Activated T-helper 1 cell treated with Interleukin-2 at 50 U/mL for 16 hours (primary cell): Measurements from ENCODE around the gene CLPTM1L.
"Not testable (repeated sequence)": the region's sequence is repeated elsewhere in the genome, so short reads cannot be mapped to it uniquely, and the experiment has no call there.

ENCODE experiments used
- DNase-seq: peaks from one replicate; pipeline ENCODE4 v3.0.0-alpha.2; 2020; ENCODE audit warnings: low read depth

CLPTM1L gene

DNA sequence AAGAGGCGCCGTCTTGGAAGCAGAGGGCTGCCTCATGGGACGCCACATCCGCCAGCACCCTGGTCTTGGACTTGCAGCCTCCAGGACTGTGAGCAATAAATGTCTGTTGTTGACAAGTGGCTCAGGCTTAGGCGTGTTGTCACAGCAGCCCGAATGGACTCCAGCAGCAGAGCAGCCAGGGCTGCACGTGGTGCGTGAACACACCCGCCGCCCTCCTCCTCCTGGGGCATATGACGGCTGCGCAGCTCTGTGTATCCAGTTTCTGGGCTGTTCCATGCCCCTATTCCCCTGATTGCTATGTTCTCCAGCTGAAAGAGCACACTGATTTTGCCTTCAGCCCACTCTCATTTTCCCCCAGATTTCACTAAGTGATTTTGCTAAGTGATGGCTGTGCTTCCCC is 36.0 kb upstream of the CLPTM1L start:
- no peak for DNase-seq

DNA sequence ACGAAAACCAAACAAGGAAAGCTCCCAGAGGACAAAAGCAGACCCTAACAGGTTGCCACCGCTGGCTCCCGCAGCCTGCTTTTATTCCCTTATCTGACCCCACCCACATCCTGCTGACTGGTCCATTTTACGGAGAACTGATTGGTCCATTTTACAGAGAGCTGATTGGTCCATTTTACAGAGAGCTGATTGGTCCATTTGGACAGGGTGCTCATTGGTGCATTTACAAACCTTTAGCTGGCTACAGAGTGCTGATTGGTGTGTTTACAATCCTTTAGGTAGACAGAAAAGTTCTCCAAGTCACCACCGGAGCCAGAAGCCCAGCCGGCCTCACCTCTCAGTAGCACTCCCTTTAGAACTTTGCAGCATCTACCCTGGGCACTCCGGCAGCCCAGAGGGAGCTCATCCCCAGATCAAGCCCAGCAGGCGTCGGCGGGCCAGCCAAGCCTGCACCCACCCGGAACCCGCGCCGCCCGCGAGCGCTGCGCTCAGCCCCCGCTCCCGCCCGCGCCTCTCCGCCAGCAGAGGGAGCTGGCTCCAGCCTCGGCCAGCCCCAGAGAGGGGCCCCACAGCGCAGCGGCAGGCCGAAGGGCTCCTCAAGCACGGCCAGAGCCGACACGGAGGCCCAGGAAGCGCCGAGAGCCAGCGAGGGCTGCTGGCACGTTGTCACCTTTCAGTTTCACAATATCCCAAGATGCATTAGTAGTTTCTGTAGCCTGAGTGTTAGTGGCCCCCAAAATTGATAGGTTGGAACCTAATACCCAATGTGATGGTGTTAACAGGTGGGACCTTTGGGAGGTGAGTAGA is 35.3 kb upstream of the CLPTM1L start:
- DNase-seq = peak; percentile 40

DNA sequence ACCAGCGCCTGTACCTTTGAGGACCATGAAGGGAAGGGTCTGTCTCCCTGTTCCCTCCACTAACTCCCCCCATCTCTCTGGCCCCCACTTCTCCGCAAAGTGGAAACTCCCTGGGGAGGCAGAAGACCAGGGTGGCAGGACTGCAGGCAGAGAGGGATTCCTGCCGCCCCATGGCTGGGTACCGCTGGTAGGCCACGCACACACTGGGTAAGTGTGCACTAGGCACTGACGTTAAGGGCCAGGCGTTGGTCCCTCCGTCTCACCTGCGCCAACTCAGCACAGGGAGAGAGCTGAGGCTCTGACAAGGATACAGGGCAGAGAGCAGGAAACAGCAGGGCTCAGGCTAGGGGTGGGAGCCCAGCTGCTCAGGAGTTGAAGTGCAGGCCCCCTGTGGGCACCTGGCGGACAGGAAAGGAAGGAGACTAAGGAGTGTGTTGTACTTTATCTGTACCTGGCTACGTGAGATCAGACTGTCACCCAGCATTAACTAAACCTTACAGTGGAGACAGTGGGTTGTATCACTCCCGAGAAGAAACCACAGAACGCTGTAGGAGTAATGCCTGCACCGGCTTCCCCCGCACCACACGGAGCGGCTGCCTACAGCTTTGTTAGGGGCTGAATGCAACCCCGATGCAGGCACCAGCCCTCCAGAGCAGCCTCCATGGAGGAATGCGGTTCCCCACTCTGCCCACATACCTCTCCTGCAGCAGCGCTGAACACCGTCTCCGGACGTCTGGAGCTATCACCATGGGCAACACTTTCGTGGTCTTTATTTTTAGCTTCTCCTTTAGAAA is 34.2 kb upstream of the CLPTM1L start:
- no peak for DNase-seq

DNA sequence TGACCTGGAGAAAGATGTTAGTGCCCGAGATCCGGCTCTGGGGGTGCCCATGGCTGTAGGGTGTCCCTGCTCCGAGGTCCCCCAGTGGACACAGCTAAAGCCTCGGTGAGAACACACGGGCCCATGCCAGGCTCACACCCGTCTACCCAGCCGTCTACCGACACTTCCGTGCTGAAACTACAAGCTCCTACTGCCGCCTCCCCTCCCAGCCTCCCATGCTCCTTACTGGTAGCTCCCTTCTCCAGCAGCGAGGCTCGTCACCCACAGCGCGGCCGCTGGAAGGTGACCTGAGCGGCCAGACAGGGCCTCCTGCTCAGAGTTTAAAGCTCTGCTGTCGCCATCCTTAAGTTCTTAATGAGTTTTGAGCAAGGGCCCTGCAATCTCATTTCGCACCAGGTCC is 33.2 kb upstream of the CLPTM1L start:
- no peak for DNase-seq

DNA sequence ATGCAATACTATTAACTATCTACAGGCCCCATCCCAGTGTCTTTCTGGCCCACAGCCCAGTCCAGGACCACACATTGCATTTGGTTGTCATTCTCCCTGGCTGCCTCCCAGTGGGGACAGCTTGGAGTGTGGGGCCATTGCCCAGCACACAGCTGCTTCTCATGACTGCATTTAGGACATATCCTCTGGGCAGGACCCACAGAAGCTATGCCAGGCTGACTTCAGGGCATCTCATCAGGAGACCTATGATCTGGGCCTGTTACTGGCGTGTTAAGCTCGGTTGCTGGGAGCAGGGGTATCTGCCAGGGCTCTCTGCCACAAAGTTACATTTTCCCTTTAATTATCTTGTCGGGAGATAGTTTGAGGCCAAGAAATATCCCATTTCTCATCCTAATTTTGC is 32.1 kb upstream of the CLPTM1L start:
- no peak for DNase-seq

DNA sequence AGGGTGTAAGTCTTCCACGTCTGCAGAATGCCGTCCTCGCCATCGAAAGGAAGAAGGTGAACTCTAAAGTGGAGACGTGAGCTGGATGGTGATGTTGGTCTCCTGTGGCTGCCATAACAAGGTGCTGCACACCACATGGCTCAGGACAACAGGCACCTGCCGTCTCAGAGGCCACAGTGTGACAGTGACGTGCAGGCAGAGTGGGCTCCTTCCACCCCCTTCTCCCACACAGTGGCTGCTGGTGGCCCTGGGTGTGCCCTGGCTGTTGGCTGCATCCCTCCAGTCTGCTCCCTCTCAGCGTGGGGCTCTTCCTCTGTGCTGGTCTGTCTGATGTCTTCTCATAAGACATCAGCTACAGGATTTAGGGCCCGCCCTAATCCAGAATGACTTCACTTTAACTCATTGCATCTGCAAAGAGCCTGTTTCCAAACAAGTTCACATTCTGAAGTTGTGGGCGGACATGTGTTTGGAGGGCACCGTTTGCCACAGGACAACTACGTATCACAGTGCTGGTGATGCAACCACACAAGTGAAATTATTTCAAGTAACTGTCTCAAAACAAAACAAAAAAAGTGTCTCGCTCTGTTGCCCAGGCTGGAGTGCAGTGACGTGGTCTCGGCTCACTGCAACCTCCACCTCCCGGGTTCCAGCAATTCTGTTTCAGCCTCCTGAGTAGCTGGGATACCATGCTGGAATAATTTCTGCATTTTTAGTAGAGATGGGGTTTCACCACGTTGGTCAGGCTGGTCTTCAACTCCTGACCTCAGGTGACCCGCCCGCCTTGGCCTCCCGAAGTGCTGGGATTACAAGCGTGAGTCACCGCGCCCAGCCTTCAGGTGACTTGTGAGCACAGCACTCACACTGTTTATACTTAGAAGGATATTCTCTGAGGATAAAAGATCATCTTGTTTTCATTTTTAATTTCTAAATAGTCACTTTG is 31.2 kb upstream of the CLPTM1L start:
- no peak for DNase-seq

DNA sequence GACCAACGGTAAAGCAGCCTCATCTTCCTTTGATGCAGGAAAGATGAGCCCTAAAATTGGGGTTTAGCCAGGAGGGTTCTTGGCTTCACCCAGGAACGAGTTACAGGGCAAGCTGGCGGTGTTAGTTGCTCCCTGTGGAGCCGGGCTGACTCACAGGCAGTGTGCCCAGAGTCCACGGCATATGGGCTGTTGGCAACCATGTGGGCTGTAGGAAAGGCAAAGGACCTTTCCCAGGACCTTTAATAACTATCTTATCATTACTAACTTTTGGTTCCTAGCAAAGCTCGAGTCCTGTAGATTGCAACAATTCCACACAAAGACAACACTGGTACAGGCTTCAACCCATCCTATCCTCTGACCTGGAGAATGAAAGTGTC is 29.8 kb upstream of the CLPTM1L start:
- DNase-seq = no peak

DNA sequence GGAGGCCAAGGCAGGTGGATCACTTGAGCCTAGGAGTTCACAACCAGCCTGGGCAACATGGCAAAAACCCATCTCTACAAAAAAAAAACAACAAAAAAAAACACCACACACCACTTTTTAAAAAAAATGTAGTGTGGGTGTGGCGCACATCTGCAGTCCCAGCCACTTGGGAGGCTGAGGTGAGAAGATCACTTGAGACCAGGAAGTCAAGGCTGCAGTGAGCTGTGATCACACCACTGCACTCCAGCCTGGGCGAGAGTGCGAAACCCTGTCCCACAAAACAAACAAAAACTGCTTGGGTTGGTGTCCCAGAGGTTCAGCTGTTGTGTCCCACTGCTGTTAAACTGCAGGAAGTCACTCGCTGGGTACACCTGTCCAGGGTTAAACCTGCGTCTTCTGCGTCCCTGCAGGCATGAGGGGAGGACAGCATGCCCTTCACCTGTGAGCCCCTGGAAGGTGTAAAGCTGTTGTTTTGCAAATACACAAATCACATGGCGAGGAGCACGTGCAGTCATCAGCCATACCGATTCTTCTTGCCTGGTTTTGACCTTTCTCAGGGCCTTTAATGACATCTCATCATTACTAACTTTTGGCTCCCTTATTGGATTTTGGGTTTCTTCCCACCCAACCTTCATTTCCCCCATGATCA is 29.3 kb upstream of the CLPTM1L start:
- no peak for DNase-seq

DNA sequence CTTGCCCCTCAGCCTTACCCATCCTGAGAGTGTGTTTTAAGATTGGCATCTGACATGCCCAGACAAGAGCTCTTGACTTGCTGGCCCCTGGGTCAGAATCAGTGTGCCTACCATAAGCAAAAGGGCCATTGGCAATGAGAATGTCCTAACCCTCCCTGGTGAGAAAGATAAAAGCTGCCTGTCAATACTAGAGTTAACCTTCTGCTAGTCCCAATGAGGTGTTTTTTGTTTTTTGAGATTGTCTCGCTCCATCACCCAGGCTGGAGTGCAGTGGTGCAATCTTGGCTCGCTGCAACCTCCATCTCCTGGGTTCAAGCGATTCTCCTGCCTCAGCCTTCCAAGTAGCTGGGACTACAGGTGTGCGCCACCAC is 27.1 kb upstream of the CLPTM1L start:
- DNase-seq = not testable (repeated sequence)

DNA sequence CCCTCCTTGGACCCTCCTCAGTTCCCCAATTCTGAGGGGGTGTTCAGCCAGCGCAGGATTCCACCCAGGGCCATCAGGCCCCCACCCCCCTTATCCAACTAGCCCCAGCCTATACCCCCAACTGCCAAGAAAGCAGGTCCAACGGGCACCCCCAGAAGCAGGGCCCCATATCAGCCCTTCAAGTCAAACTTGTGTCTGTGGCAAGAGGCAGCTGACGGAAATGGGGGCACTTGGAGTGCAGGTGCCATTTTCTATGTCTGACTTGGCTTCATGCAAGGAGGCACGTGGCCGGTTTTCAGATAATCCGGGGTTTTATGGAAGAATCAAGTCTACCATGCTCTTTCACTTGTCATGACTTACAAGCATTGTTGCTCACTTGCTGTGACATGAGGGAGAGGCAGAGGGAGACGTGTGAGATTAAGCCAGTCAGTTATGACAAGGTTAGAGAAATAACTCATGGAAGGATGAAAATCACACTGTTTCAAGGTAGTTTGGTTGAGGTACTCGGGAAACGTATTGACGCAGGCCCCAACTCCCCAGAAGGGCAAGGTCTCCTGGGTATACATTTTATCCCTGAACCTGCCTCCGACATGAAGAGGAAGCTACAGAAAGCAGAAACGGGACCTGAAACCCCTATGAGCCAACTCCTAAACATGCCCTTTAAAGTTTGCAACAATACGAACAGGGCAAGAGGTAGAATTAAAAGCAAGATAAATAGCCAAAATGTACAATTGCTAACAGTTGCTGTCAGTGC is 26.5 kb upstream of the CLPTM1L start:
- no peak for DNase-seq

DNA sequence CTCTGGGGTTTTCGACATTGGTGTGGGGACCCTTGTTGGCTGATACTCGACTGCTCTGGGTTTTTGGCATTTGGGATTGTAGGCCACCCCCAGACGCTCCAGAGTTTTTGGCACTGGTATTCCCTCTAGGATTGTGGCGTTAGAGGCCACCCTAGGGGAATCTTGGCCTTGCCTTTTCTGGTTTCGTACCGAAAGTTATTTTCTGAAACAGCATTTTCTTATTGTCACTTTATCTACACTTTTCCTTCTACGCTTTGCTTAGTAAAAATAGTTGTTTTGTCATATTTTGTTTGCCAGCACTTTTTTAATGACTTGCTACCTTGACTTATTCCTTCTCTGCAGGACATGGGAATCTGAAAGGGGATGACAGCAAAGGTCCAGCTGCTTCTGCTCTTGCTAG is 25.1 kb upstream of the CLPTM1L start:
- no peak for DNase-seq

DNA sequence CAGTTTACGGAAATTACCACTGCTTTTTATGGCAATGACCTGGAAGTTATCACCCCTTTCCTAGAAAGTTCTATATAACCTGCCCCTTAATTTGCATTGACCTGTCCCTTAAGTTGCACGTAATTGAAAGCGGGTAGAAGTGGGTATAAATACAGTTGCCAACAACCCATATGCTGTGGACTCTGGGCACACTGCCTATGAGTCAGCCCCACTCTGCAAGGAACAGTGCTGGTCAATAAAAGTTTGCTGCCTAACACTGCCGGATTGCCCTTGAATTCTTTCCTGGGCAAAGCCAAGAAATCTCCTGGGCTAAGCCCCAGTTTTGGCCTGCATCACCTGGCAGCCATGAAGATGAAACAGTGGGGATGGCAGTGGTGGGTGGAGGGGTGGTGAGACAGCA is 23.9 kb upstream of the CLPTM1L start:
- DNase-seq = no peak

DNA sequence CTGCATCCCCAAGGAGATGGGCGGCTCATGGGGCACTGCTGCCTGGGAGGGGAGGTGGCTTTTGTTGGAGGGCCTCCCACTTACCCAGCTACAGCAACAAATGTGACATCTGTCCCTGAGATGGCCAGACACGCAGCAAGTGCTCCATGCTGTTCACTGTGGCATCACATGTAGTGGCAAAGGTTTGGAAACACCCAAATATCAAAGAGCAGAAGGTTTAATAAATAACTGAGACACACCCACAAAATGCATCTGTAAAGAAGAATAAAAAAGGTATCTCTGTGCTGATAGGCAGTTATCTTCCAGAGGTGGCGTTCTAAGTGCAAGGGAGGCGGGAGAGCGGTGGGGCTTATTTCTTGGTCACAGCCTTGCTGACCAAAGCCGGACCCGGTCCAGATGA is 23.3 kb upstream of the CLPTM1L start:
- no peak for DNase-seq

DNA sequence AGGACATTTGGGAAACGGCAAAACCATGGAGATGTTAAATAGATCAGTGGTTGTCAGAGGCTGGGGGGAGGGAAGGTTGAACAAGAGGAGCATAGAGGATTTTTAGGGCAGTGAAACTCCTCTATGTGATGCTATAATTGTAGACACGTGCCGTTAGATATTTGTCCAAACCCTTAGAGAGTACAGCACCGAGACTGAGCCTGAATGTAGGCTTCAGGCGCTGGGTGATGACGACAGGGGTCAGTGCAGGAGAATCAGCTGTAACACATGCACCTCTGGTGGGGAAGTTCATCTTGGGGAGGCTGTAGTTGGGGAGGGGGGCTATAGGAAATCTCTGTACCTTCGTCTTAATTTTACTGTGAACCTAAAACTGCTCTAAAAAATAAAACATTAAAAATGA is 22.2 kb upstream of the CLPTM1L start:
- no peak for DNase-seq

DNA sequence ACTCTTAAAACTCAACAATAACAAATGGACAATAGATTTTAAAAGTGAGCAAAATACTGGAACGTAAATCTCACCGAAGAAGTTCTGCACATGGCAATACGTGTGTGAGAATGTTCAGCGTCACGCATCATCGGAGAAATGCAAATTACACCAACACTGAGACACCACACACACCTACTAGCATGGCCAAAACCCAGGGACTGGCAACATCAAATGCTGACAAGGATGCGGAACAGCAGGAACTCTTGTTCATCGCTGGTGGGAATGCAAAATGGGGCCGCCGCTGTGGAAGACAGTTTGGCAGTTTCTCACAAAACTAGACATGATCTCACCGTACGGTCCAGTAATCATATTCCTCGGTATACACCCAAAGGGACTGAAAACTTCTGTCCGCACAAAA is 21.6 kb upstream of the CLPTM1L start:
- no peak for DNase-seq

DNA sequence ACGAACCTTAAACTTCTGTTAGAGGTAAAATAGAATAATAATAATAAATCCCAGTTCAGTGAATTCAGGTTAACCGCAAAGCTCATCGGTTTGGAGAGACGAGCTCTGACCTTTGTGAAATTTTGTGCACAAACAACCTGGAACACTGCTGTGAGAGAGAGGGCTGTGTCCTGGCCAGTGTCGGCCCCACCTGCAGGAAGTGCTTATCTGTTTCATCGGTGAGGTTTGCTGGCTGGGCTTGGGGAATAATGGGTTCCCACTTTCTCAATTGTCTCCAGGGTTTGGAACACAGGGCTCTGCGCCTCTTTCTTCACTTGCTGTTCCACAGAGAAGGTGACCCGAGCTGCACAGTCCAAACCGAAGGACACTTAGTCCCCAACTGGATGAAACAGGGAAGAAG is 19.3 kb upstream of the CLPTM1L start:
- no peak for DNase-seq

DNA sequence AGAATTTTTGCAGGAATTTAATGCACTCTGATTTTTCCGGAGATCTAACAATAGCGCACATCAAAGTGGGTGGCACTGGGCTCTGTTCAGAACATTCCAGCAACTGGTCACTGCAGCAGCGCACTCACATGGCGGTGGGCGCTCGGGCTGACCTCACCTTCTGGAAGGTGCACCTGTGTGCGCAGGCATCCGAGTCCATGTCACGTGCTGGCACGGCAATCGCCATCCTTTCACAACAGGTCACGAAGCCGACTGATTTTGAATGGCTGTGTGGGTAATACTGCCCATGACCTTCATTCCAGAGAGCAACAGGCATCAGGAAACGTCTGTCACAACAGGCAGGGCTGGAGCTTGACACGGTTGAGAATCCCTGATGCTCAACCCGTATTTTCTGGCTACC is 18.7 kb upstream of the CLPTM1L start:
- no peak for DNase-seq

DNA sequence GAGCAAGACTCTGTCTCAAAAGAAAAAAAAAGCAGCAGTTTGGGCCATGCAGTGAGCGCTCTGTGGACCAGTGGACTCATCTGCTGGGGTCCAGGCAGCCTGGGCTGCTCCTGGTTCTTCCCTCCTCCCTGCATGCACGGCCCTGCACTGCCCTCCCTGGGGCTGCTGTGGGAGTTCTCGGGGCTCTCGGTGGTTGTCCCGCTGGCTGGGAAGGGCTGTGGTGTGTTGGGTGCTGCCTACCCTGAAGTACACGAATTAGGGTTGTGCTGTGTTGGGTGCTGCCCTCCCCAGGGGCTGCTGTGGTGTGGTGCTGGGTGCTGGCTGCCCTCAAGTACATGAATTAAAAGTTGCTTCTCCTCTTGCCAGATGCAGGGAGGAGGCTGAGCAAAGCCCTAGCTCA is 18.3 kb upstream of the CLPTM1L start:
- no peak for DNase-seq

DNA sequence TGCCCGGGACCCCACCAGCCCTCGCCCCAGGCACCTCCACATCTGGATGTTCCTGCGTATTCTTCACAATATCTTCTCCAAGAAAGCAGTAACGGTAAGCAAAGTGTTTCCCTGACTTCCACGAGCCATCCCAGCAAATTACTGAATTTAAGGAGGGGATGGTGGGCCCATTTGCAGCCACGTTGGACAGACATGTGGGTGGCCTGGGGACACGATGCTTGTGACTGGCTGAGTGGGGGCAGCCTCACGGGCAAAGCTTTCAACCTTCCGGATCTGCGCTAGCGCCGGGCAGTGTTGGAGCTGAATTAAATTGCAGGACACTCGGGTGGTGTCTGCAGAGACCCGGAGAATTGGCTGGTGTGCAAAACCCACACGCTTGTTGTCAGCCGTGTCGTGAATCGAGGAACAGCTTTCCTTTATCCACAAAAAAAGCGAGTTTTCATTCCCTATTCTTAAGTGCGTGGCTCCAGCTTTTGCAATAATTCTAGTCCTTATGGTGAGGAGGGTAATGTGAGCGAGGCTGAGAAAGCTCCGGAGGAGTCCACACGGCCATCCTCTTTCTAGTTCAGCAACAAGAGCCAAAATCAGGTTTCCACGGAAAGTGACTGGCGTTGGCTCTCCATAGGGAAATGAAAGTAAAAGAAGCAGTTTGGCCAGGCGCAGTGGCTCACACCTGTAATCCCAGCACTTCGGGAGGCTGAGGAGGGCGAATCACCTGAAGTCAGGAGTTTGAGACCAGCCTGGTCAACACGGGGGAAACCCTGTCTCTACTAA is 17.5 kb upstream of the CLPTM1L start:
- no peak for DNase-seq

DNA sequence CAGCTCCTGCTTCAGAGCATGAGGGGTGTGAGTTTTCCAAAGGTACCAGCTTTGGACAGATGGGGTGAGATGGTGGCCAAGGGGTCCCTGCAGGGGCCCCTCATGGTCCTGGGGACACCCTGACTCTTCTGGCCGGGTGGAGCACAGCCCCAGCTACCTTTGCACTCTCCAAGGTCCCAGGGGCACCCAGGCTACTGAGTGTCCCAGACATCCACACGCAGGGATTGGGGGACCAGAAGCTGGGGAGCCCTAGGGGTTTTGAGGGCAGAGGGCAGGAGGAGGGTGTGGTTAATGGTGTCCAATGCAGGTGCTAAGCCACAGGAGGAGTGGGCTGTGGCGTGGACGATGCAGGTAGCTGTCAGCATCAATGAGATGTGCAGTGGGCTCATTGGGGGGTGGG is 16.0 kb upstream of the CLPTM1L start:
- no peak for DNase-seq

DNA sequence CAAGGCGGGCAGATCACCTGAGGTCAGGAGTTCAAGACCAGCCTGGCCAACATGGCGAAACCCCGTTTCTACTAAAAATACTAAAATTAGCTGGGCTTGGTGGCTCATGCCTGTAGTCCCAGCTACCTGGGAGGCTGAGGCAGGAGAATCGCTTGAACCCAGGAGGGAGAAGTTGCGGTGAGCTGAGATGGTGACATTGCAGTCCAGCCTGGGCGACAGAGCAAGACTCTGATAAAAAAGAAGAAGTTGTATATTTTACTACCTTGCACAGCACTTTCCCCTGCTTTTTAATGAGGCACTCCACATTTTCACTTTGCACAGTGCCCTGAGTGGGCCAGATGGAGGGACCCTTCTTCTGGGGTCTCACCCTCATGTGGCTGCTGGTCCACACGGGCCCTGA is 15.5 kb upstream of the CLPTM1L start:
- not testable (repeated sequence) for DNase-seq
